Right lobe of liver (tissue), 4 donors: ENCODE results near the gene SPOCK2.

Experiments
- POLR2A ChIP-seq: fragments of 450-650 bp; IDR thresholded peaks from one replicate; pipeline ENCODE4 v1.6.1; 2017; ENCODE audit warnings: antibody characterized with exemption, mild to moderate bottlenecking
- TF ChIP-seq, protein P1 (sequence below), 4 donors: fragments of 200-600 bp in 3 of 4; fragments of 450-650 bp in 1 of 4; IDR thresholded peaks; one replicate each; pipeline versions ENCODE4 v1.5.1 to v1.8.0; 2016 to 2022; ENCODE audit warnings: antibody characterized with exemption in 4 of 4, mild to moderate bottlenecking in 2 of 4
- donor health status: DM: no; HTN: no; CAD: no.
- donor health status: DM: no; HTN: no; CAD: no.
- donor health status: DM: no; HTN: yes; CAD: no.

DNA sequence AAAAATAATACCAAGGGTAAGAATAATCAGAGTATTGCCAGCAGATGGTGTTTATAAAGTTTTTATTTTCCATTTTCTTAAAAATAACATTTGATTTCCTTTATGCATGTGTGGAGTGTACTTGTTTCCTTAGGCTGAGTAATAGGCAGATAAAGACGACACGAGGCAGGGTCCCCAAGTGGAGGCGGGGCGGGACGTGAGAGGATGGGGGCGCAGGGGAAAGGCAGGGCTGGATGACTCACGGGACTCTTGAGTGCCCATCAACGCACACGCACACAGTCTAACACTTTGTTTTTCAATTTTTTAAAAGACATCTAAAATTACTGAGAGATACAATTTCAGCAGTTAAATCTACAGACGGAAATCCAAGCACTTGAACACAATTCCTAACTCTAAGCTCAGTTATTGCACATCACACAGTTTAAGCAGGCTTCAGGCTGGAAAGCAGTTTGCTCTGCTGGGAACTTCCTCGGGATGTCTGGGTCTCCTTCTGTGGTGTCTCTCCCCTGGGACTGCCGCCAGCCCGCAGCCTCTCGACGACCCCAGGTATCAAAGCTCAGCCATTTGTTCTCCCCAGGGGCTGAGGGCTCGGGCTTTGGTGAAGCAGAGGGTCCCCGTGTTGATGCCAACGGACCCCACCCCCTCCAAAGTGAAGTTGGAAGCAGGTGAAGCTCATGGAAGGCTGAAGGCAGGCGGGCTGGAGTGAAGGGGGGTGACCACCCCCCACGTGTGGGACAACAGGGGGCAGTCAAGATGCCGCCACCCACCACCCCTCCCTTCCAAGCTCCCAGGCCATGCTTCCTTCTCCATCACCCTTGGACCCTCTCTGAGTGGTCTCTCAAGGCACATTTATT, 29.1 kb downstream of the SPOCK2 start:
- TF ChIP-seq, protein P1, sequence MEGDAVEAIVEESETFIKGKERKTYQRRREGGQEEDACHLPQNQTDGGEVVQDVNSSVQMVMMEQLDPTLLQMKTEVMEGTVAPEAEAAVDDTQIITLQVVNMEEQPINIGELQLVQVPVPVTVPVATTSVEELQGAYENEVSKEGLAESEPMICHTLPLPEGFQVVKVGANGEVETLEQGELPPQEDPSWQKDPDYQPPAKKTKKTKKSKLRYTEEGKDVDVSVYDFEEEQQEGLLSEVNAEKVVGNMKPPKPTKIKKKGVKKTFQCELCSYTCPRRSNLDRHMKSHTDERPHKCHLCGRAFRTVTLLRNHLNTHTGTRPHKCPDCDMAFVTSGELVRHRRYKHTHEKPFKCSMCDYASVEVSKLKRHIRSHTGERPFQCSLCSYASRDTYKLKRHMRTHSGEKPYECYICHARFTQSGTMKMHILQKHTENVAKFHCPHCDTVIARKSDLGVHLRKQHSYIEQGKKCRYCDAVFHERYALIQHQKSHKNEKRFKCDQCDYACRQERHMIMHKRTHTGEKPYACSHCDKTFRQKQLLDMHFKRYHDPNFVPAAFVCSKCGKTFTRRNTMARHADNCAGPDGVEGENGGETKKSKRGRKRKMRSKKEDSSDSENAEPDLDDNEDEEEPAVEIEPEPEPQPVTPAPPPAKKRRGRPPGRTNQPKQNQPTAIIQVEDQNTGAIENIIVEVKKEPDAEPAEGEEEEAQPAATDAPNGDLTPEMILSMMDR (IDR thresholded peaks at IDR 0.05), result no peak
- no peak for TF ChIP-seq POLR2A
